HG03159 (cell line): ENCODE measurements around the gene ZNF583.
A peak's percentile ranks its signal among the peaks of the same experiment; 100 is the strongest.

Experiments
- ATAC-seq: cut with Tn5 transposase; IDR thresholded peaks from one replicate; pipeline ENCODE4 v1.9.1; 2021; ENCODE audit warnings: mild to moderate bottlenecking, moderate library complexity; ENCODE audit not compliant: unreplicated experiment

ZNF583 gene

GRCh38 chr19:56403764-56404704, at the start of gene ZNF583:
ZNF583 (plus strand) TSS chr19:56404332; CDS start chr19:56407115, 2,783 bp downstream.
- ATAC-seq, result peak; percentile 86

DNA sequence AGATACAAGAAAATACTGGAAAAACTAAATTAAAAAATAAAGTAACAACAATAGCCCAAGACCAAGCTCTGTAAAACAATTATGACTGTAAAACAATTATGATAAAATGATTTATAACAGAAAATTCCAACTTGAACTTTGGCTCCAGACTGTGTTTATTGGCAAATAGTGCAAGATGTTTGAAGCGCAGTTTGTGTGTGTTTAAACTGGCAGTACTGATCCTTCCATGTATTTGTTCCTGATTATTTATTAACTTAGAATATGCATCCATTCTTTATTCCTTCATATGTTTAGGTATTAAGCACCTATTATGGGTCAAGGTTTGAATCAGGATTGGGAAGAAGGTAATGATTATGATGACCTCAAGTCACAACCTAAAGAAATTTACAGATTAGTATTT, 48.6 kb upstream of the ZNF583 start:
- ATAC-seq, result no peak

GRCh38 chr19:56356944-56357343, 47.2 kb upstream of the ZNF583 start:
- no peak for ATAC-seq

DNA sequence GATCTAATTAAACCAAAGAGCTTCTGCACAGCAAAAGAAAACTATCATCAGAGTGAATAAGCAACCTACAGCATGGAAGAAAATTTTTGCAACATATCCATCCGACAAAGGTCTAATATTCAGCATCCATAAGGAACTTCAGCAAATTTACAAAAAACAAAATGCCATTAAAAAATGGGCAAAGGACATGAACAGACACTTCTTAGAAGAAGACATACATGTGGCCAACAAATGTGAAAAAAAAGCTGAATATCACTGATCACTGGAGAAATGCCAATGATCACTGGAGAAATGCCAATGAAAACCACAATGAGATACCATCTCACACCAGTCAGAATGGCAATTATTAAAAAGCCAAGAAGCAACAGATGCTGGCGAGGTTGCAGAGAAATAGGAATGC, 43.3 kb upstream of the ZNF583 start:
- ATAC-seq, result no peak

DNA sequence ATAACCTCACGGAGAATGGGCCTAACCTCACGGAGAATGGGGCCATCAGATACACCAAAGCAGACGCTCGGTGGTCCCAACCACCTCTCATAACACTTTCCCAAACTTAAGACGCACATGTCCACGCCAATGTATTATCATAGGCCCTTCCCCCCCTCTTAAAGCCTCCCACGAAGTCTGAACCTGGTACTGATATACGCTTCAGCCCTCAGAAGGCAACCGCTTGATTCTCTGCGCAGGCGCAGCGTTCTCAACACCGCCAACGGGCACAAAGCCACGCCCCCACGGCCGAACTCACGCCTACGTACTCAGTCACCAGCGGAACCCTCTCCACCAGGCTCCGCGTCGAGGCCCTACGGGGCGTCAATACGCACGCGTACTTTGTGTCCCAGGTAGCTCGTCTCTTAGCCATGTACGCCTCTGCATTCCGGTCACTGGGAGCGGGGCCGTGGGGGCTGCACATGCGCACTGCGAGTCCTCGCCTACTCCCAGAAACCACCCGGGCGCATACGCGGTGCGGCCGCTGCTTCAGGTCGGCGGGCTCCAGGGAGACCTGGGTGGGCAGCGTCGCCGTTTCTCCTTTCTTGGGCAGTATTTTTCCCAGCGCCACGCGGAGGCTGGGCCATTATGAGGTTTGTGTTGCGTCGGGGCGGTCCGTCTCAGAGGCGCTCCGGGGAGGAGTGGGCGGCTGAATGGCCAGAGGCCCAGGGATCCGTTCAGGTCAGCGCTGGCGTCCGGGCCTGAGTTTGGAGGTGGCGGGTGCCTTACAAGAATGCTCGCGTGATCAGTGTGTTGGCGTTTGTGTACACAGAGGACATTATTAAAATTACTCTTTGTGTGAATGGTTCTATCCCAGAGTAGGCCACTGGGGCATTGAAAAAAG, 36.1 kb upstream of the ZNF583 start:
- ATAC-seq, result peak; percentile 82

GRCh38 chr19:56369886-56370676, 34.1 kb upstream of the ZNF583 start:
- ATAC-seq, result no peak

- ATAC-seq, result no peak
These were observed 31.9 kb upstream of the ZNF583 start for GRCh38 chr19:56372281-56372680.

DNA sequence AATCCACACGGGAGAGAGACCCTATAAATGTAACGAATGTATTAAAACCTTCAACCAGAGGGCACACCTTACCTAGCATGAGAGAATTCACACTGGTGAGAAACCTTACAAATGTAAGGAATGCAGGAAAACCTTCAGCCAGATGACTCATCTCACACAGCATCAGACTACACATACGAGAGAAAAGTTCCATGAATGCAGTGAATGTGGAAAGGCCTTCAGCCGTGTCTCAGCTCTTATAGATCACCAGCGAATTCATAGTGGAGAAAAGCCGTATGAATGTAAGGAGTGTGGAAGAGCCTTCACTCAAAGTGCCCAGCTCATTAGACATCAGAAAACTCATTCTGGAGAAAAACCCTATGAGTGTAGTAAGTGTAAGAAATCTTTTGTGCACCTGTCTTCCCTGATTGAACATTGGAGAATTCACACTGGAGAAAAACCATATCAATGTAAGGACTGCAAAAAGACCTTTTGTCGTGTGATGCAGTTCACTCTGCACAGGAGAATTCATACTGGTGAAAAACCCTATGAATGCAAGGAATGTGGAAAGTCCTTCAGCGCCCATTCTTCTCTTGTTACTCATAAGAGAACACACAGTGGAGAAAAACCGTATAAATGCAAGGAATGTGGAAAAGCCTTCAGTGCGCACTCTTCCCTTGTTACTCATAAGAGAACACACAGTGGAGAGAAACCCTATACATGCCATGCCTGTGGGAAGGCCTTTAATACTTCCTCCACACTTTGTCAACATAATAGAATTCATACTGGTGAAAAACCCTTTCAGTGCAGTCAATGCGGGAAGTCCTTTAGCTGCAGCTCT, 26.8 kb upstream of the ZNF583 start:
- no peak for ATAC-seq

GRCh38 chr19:56383826-56384605, 20.1 kb upstream of the ZNF583 start:
- no peak for ATAC-seq

DNA sequence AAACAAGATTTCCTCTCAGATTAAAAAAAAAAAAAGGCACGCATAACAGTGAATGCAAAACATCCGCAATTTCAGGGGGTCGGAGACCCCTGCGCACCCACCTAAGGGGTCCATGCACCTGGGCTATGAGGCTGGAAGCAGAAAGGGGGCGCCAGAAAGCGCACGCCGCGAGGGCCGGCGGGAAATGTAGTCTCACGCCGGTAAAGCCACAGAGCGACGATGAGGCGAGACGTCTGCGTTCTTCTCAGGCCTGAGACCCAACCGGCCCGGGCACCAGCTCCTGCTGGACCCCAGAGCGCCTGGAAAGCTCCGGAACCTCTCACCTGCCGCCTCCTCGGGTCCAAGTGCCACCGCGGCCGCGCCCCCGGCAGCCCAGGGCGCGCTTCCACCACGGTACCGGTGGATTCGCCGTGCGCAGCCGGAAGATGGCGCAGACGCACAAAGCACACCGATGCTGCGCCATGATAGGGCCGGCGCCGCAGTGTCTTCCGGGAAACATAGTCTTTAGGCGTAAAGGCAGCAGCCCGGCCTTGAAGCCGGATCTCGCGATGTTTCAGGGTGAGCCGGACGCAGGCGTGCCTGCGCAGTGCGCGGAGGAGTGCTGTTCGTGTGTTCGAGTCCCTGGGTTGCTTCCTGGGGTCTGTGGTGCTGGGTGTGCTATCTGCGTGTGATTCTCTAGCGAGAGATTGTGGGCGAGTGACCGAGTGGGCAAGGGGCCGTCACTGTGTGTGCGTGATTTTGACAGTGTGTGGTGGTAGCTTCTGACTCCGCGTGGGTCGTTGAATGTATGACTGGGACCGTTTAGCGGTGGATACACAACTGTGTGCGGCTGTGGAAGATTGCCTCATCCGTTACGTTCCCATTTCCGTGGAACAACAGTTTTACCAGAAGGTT, 10.8 kb upstream of the ZNF583 start, which contains the start of gene ZNF582:
ZNF582 (minus strand) TSS at position 416 of the 894 bp plus-strand sequence. CDS start 1,782 bp downstream, outside the sequence.
- peak; percentile 96 for ATAC-seq

DNA sequence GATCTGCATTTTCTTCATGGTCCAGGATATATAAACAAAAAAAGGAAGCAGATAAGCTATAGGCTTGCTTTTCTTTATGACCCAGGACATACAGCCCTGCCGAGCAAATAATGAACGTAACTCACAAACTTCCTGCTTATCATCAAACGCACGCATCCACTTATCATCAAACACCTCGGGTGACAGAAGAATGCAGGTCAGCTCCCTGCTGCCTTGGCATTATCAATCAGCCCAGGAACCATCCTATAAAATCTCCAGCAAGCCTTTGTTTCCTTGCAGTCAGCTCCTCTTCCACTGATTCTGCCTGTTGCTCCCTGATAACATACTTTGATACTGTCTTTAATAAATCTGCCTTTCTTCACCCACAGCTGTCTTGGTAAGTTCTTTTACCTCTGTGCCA, 5.3 kb upstream of the ZNF583 start:
- ATAC-seq, result no peak

- ATAC-seq, result no peak
These were observed 3.6 kb upstream of the ZNF583 start for GRCh38 chr19:56400485-56400884.

GRCh38 chr19:56403261-56403660, 871 bp upstream of the ZNF583 start:
- peak; percentile 26 for ATAC-seq

DNA sequence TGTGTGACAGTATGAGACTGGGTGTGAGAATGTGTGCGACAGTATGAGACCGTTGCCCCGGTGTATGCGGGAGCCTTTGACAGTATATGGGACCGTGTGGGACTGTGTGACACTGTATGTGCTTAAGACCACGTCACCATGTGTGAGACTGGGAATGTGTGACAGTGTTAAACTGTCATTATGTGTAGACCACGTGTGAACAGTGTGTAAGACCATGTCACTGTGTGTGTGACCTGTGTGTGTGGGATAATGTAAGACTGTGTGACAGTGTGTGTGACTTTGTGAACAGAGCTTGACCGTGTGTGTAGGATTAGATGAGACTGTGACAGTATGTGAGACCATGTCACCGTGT, 549 bp downstream of the ZNF583 start:
- no peak for ATAC-seq

GRCh38 chr19:56405062-56405461, 930 bp downstream of the ZNF583 start:
- ATAC-seq, result no peak

DNA sequence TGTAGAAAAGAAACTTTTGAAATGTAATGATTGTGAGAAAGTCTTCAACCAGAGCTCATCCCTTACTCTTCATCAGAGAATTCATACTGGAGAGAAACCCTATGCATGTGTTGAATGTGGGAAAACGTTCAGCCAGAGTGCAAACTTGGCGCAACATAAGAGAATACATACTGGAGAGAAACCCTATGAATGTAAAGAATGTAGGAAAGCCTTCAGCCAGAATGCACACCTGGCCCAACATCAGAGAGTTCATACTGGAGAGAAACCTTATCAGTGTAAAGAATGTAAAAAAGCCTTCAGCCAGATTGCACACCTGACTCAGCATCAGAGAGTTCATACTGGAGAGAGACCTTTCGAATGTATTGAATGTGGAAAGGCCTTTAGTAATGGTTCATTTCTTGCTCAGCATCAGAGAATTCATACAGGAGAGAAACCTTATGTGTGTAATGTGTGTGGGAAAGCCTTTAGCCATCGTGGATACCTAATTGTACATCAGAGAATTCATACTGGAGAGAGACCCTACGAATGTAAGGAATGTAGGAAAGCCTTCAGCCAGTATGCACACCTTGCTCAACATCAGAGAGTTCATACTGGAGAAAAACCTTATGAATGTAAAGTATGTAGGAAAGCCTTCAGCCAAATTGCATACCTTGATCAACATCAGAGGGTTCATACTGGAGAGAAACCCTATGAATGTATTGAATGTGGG, 19.3 kb downstream of the ZNF583 start:
- no peak for ATAC-seq

DNA sequence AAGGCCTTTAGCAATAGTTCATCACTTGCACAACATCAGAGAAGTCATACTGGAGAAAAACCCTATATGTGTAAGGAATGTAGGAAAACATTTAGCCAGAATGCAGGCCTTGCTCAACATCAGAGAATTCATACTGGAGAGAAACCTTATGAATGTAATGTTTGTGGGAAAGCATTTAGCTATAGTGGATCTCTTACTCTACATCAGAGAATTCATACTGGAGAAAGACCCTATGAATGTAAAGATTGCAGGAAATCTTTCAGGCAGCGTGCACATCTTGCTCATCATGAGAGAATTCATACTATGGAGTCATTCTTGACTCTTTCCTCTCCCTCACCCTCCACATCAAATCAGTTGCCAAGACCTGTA, 19.8 kb downstream of the ZNF583 start:
- no peak for ATAC-seq
